HepG2 (cell line): ENCODE measurements around the gene GLOD4. TPM values are rescaled to one million over a fixed set of nuclear protein-coding genes. Genes with fewer than 3 reads are reported as not detected.

Source experiments
- BHLHE40 ChIP-seq: IDR thresholded peaks from 2 replicates; pipeline ENCODE4 v1.6.1; 2011; ENCODE audit warnings: low read length, improper control_type of control experiment
- DNMT3B ChIP-seq: conservative IDR thresholded peaks from 2 replicates; pipeline ENCODE4 v1.6.1; 2016; ENCODE audit warnings: missing biosample characterization, control low read depth
- FOXA1 ChIP-seq, 2 experiments: fragments of 450-650 bp in 1 of 2; sonication (generic) in 1 of 2; formaldehyde crosslinking in 1 of 2; IDR thresholded peaks; 2 replicates each; pipeline versions ENCODE4 v1.4.0 to v1.6.1; 2016 to 2020; ENCODE audit warnings: missing genetic modification reagents in 1 of 2
- HMG20B ChIP-seq: conservative IDR thresholded peaks from 2 replicates; pipeline ENCODE4 v1.6.1; 2016; ENCODE audit warnings: missing genetic modification reagents, missing compliant biosample characterization
- HNRNPLL ChIP-seq: fragments of 200-400 bp; formaldehyde crosslinking; IDR thresholded peaks from 2 replicates; pipeline ENCODE4 v1.6.1; 2017; ENCODE audit warnings: mild to moderate bottlenecking, low read depth, low read length; ENCODE audit not compliant: poor library complexity, severe bottlenecking
- IKZF1 ChIP-seq: fragments of 450-650 bp; IDR thresholded peaks from 2 replicates; pipeline ENCODE4 v1.7.1; 2016
- KAT2B ChIP-seq: fragments of 150-350 bp; IDR thresholded peaks from 2 replicates; pipeline ENCODE4 v1.6.1; 2014; ENCODE audit warnings: low read depth, low read length, borderline replicate concordance
- LCORL ChIP-seq, 2 experiments: fragments of 450-650 bp in 1 of 2; sonication (generic) in 1 of 2; formaldehyde crosslinking in 1 of 2; IDR thresholded peaks; 2 replicates each; pipeline versions ENCODE4 v1.5.0 to v1.6.1; 2017 to 2020; ENCODE audit warnings: antibody characterized with exemption in 1 of 2, missing genetic modification reagents in 1 of 2
- MEF2D ChIP-seq: sonication (generic); formaldehyde crosslinking; IDR thresholded peaks from 2 replicates; pipeline ENCODE4 v1.5.1; 2020; ENCODE audit warnings: mild to moderate bottlenecking, missing genetic modification reagents
- MXD4 ChIP-seq: IDR thresholded peaks from 2 replicates; pipeline ENCODE4 v1.6.1; 2016; ENCODE audit warnings: mild to moderate bottlenecking, missing biosample characterization, missing genetic modification reagents
- NCOA5 ChIP-seq: sonication (generic); formaldehyde crosslinking; IDR thresholded peaks from 2 replicates; pipeline ENCODE4 v1.4.0; 2020; ENCODE audit warnings: missing genetic modification reagents
- SAFB2 ChIP-seq: sonication (generic); formaldehyde crosslinking; IDR thresholded peaks from 2 replicates; pipeline ENCODE4 v1.5.1; 2020; ENCODE audit warnings: missing genetic modification reagents, low read depth, mild to moderate bottlenecking, borderline replicate concordance
- SP1 ChIP-seq, 2 experiments: fragments of 450-650 bp in 1 of 2; sonication (generic) in 1 of 2; formaldehyde crosslinking in 1 of 2; IDR thresholded peaks; 2 replicates each; pipeline versions ENCODE4 v1.4.0 to v1.6.1; 2016 to 2020; ENCODE audit warnings: missing genetic modification reagents in 1 of 2
- SUZ12 ChIP-seq: fragments of 150-350 bp; IDR thresholded peaks from 2 replicates; pipeline ENCODE4 v1.6.1; 2014; ENCODE audit warnings: low read depth, low read length
- ZNF17 ChIP-seq: sonication (generic); formaldehyde crosslinking; IDR thresholded peaks from 2 replicates; pipeline ENCODE4 v1.5.0; 2020; ENCODE audit warnings: mild to moderate bottlenecking, missing genetic modification reagents
- ZNF557 ChIP-seq: sonication (generic); formaldehyde crosslinking; IDR thresholded peaks from 2 replicates; pipeline ENCODE4 v1.4.0; 2020; ENCODE audit warnings: missing genetic modification reagents
- ZNF672 ChIP-seq: sonication (generic); formaldehyde crosslinking; IDR thresholded peaks from 2 replicates; pipeline ENCODE4 v1.8.1; 2022; ENCODE audit warnings: missing genetic modification reagents
- polyA plus RNA-seq, 8 experiments: library from polyadenylated mRNA; depleted of rRNA in 3 of 8; stranded (reverse) in 7 of 8; unstranded in 1 of 8; fragments of >200 nt; fragmentation: Illumina TruSeq in 4 of 8; extraction: Trizol in 4 of 8; gene quantifications; 2 replicates each; pipeline versions ENCODE4 v1.2.1 to v1.2.3, GENCODE V29; 2011 to 2016; ENCODE audit warnings: low read depth in 4 of 8, missing spikeins in 1 of 8, mixed read lengths in 1 of 8; ENCODE audit not compliant: insufficient read depth in 1 of 8
- total RNA-seq, 5 experiments: library from RNA; depleted of rRNA; stranded (reverse); fragments of >200 nt; fragmentation: Illumina TruSeq; extraction: Trizol; gene quantifications; 2 replicates each; pipeline ENCODE4 v1.2.3, GENCODE V29; 2016; ENCODE audit warnings: low read depth in 1 of 5
- TF ChIP-seq, protein P1 (sequence below): sonication (generic); formaldehyde crosslinking; IDR thresholded peaks from 2 replicates; pipeline ENCODE4 v1.4.0; 2020; ENCODE audit warnings: low read depth, mild to moderate bottlenecking, missing genetic modification reagents
- TF ChIP-seq, protein P2 (sequence below): sonication (generic); formaldehyde crosslinking; IDR thresholded peaks from 2 replicates; pipeline ENCODE4 v1.9.0; 2021; ENCODE audit warnings: missing genetic modification reagents, borderline replicate concordance
- TF ChIP-seq, protein P3 (sequence below): sonication (generic); formaldehyde crosslinking; IDR thresholded peaks from 2 replicates; pipeline ENCODE4 v1.8.0; 2022; ENCODE audit warnings: low read depth, missing genetic modification reagents
- TF ChIP-seq, protein P4 (sequence below): sonication (generic); formaldehyde crosslinking; IDR thresholded peaks from 2 replicates; pipeline ENCODE4; 2020; ENCODE audit warnings: missing genetic modification reagents, mild to moderate bottlenecking, borderline replicate concordance

GLOD4 gene
- total and polyA plus RNA-seq, 2 of the 13 experiments (the other 11 are each of a cell fraction or from before 2014, with no cell fraction given) = 53.7 to 87.8 TPM

DNA sequence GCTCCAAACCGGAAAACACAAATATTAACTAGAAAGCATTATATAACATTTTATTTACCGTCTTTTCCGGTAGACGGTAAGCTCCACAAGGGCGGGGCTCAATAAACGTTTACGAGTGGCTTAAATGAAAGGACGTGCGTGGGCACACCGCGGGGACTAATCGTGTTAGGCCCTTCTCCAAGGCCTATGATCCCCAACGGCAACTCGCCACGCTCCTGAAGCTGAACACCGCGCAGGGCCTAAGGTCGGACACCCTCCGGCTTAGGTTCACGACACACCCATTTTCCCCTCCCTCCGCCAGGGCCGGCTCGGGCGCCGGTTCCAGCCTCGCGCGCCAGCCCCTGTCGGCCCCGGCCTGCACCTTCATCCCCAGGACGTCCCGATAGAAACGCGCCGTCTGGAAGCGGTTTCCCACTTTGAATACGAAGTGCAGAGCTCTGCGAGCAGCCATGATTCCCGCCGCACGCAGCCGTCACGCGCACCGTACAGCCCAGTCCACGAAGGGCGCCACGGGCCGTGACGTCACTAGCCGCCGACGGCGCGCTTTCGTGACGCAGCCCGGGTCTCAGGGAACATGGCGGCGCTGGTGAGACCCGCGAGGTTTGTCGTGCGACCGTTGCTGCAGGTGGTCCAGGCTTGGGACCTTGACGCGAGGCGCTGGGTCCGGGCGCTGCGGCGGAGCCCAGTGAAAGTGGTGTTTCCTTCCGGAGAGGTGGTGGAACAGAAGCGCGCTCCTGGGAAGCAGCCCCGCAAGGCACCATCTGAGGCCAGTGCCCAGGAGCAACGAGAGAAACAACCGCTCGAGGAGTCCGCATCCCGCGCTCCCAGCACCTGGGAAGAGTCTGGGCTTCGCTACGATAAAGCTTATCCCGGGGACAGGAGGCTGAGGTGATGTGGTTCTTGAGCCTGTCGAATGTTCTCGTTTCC lies at the start of gene GLOD4, which contains the start of gene MRM3 (continued):
- TF ChIP-seq DNMT3B = no peak
- no peak for TF ChIP-seq FOXA1 (IDR thresholded peaks at IDR 0.05)
- TF ChIP-seq FOXA1 (CRISPR knock-in tag; IDR thresholded peaks at IDR 0.05) = peak; percentile 61
- TF ChIP-seq SAFB2 (CRISPR knock-in tag) = peak; percentile 98
- TF ChIP-seq ZNF17 = no peak
- no peak for TF ChIP-seq KAT2B
- no peak for TF ChIP-seq SUZ12
- no peak for TF ChIP-seq ZNF557
- TF ChIP-seq, protein P1, sequence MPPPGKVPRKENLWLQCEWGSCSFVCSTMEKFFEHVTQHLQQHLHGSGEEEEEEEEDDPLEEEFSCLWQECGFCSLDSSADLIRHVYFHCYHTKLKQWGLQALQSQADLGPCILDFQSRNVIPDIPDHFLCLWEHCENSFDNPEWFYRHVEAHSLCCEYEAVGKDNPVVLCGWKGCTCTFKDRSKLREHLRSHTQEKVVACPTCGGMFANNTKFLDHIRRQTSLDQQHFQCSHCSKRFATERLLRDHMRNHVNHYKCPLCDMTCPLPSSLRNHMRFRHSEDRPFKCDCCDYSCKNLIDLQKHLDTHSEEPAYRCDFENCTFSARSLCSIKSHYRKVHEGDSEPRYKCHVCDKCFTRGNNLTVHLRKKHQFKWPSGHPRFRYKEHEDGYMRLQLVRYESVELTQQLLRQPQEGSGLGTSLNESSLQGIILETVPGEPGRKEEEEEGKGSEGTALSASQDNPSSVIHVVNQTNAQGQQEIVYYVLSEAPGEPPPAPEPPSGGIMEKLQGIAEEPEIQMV (CRISPR knock-in tag) = peak; percentile 92
- TF ChIP-seq IKZF1 = no peak
- TF ChIP-seq, protein P2, sequence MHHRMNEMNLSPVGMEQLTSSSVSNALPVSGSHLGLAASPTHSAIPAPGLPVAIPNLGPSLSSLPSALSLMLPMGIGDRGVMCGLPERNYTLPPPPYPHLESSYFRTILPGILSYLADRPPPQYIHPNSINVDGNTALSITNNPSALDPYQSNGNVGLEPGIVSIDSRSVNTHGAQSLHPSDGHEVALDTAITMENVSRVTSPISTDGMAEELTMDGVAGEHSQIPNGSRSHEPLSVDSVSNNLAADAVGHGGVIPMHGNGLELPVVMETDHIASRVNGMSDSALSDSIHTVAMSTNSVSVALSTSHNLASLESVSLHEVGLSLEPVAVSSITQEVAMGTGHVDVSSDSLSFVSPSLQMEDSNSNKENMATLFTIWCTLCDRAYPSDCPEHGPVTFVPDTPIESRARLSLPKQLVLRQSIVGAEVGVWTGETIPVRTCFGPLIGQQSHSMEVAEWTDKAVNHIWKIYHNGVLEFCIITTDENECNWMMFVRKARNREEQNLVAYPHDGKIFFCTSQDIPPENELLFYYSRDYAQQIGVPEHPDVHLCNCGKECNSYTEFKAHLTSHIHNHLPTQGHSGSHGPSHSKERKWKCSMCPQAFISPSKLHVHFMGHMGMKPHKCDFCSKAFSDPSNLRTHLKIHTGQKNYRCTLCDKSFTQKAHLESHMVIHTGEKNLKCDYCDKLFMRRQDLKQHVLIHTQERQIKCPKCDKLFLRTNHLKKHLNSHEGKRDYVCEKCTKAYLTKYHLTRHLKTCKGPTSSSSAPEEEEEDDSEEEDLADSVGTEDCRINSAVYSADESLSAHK = no peak
- TF ChIP-seq MXD4 (CRISPR knock-in tag) = peak; percentile 98
- 0 out of 2 replicates have a peak, but pooled peaks have one; percentile 56 for TF ChIP-seq ZNF672 (CRISPR knock-in tag)
- TF ChIP-seq, protein P3, sequence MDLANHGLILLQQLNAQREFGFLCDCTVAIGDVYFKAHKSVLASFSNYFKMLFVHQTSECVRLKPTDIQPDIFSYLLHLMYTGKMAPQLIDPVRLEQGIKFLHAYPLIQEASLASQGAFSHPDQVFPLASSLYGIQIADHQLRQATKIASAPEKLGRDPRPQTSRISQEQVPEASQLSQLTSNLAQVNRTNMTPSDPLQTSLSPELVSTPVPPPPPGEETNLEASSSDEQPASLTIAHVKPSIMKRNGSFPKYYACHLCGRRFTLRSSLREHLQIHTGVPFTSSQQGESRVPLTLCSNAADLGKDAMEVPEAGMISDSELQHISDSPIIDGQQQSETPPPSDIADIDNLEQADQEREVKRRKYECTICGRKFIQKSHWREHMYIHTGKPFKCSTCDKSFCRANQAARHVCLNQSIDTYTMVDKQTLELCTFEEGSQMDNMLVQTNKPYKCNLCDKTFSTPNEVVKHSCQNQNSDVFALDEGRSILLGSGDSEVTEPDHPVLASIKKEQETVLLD (CRISPR knock-in tag) = peak; percentile 71
- TF ChIP-seq SP1 (IDR thresholded peaks at IDR 0.05) = no peak
- peak; percentile 89 for TF ChIP-seq SP1 (CRISPR knock-in tag; IDR thresholded peaks at IDR 0.05)
- no peak for TF ChIP-seq LCORL (IDR thresholded peaks at IDR 0.05)
- TF ChIP-seq LCORL (CRISPR knock-in tag; IDR thresholded peaks at IDR 0.05) = peak; percentile 40; the same call in 1 of the 2 replicates
- no peak for TF ChIP-seq HMG20B
- TF ChIP-seq MEF2D (CRISPR knock-in tag) = peak; percentile 52
- peak; percentile 65 for TF ChIP-seq HNRNPLL
- TF ChIP-seq NCOA5 (CRISPR knock-in tag) = no peak
- peak; percentile 82 for TF ChIP-seq BHLHE40
- TF ChIP-seq, protein P4, sequence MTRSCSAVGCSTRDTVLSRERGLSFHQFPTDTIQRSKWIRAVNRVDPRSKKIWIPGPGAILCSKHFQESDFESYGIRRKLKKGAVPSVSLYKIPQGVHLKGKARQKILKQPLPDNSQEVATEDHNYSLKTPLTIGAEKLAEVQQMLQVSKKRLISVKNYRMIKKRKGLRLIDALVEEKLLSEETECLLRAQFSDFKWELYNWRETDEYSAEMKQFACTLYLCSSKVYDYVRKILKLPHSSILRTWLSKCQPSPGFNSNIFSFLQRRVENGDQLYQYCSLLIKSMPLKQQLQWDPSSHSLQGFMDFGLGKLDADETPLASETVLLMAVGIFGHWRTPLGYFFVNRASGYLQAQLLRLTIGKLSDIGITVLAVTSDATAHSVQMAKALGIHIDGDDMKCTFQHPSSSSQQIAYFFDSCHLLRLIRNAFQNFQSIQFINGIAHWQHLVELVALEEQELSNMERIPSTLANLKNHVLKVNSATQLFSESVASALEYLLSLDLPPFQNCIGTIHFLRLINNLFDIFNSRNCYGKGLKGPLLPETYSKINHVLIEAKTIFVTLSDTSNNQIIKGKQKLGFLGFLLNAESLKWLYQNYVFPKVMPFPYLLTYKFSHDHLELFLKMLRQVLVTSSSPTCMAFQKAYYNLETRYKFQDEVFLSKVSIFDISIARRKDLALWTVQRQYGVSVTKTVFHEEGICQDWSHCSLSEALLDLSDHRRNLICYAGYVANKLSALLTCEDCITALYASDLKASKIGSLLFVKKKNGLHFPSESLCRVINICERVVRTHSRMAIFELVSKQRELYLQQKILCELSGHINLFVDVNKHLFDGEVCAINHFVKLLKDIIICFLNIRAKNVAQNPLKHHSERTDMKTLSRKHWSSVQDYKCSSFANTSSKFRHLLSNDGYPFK (CRISPR knock-in tag) = peak; percentile 91
